Myocyte (in vitro differentiated cells): ENCODE data around the gene CCL8. TPM values are rescaled to one million over a fixed set of nuclear protein-coding genes. Genes with fewer than 3 reads are reported as not detected.
"Not testable (repeated sequence)": the region's sequence is repeated elsewhere in the genome, so short reads cannot be mapped to it uniquely, and the experiment has no call there.

Experiments used
- DNase-seq: peaks from one replicate; pipeline ENCODE4 v3.0.0-alpha.2; 2012; ENCODE audit warnings: low read depth
- total RNA-seq: library from RNA; depleted of rRNA; stranded (reverse); fragments of >200 nt; gene quantifications from 2 replicates; pipeline ENCODE4 v1.2.3, GENCODE V29; 2014

CCL8 gene
- total RNA-seq, 1 donor from 2014 or later = not detected

DNA sequence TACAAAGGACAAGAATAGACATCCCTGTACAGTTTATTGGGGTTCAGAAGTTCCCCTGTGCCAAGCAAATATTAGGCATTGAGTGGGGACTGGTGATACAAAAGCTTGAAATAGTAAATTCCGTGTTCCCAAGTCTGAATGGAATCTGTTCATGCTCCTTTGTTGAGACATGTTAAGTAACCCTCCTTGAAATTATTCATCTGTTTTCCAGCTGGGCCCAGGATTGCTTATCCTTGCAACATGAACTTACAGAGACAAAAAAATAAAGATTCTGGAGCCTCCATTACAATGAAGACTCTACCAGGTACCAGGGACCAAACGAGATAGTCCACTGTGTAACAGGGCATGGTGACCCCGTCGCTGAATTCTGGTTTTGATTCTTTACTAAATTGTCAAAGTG is 6.1 kb upstream of the CCL8 start:
- DNase-seq = no peak

DNA sequence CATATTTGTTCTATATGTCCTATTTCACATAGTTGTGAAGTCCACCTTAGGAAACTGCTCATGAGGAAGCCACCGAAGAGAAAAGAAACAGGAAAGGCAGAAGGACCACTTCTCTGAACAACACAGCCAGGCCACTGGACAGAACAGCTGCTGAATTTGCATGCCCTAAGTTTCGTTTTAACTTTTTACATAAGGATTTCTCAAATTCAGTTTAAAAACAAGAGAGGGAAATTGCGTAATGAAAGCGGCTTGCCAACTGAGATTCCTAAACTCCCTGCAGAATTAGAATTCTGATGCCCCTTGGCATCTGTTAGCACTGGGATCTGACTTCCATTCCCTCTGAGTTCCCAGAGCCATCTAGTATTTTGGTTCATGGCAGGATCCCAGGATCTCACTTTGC is 5.0 kb upstream of the CCL8 start:
- DNase-seq = peak; percentile 47

DNA sequence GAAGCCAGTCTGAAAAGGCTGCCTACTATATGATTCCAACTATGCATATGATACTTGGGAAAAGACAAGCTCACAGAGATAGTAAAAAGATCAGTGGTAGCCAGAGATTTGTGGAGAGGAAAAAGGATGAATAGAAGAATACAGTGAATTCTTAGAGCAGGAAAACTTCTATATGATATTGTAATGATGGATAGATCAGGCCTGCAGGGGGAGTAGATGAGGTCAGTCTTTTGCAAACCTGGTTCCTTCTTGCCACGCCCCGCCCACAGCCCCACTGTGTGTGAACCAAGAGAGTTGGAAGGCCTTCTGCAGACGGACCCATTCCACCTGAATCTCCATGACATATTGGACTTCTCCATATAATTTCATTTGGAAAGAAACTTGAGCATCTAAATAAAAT is 761 bp upstream of the CCL8 start:
- DNase-seq = no peak

DNA sequence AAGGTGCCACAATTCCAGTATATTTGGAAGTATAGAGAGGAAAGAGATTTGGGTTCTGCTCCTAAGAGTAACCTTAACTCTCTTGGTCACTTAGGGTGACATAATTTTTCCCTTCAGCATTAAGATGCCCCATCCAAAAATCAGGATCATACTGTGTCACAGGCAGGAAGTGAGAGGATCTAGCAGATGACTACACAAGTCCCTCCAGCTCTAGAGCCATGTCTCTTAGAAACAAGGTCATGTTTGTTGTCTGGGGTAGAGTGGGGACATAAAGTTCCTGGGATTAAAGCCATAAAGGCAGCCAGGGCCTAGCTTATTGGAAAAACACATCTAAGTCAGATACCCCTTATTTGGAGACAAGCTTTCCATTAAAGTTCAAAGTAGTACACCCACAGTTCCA is 2.7 kb downstream of the CCL8 start:
- DNase-seq = no peak

DNA sequence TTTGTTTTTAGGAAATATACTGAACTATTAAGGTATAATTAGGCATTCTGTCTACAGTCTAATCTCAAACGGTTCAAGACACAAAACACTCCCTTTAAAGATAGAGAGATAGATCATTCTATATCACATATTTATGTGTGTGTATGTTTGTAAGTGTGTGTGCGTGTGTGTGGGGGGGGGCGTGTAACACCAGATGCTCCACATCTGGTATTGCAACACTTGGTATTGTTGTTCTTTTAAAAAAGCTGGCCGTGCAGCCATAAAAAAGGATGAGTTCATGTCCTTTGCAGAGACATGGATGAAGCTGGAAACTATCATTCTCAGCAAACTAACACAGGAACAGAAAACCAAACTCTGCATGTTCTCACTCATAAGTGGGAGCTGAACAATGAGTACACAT is 8.3 kb downstream of the CCL8 start:
- DNase-seq = not testable (repeated sequence)

DNA sequence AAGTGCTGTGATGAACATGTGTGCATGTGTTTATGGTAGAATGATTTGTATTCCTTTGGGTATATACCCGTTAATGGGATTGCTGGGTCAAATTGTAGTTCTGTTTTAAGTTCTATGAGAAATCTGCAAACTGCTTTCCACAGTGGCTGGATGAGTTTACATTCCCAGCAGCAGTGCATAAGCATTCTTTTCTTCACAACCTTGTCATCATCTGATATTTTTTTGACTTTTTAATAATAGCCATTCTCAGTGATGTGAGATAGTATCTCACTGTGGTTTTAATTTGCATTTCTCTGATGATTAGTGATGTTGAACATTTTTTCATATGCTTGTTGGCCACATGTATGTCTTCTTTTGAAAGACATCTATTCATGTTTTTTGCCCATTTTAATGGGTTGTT is 18.5 kb downstream of the CCL8 start:
- DNase-seq = no peak

DNA sequence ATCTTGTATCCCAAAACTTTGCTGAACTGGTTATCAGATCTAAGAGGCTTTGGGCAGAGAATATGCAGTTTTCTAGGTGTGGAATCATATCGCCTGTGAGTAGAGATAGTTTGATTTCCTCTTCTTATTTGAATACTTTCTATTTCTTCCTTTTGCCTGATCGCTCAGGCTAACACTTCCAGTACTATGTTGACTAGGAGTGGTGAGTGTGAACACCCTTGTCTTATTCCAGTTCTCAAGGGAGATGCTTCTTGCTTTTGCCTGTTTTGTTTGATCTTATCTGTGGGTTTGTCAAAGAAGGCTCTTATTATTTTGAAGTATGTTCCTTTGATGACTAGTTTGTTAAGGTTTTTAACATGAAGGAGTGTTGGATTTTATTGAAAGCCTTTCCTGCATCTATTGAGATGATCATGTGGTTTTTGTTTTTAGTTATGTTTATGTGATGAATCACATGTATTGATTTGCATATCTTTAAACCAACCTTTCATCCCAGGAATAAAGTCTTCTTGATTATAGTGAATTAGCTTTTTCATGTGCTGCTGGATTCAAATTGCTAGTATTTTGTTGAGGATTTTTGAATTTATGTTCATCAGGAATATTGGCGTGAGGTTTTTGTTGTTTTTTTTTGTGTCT is 20.0 kb downstream of the CCL8 start:
- no peak for DNase-seq

DNA sequence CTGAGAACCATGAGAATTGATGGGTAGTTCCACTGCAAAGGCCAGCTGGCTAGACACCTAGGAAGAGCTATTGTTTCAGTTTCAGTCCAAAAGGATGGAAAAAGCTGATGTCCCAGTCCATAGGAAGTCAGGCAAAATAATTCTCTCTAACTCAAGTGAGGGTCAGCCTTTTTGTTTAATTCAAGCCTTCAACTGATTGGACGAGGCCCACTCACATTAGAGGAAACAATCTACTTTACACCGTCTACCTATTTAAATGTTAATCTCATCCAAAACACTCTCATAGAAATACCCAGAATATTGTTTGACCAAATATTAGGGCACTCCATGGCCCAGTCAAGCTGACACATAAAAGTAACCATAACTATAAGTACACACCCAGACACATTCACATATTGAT is 22.7 kb downstream of the CCL8 start:
- no peak for DNase-seq

DNA sequence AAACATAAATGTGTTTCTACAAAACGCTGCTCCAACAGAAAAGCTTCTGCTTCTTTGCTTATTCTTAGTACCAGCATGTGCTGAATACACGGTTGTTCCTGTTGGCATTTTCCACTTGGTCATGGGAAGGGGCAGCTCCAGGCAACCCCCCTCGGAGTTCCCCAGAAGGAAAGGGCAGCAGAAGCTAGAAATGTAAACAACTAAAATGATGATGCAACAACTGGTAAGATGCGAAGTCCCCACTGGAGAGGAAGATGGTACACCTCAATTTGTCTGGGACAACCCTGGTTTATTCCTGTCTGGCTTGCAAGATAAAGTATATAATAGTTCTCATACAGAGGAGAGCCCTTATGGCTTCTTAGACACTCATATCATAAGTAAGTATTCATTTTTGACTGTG is 27.8 kb downstream of the CCL8 start:
- no peak for DNase-seq

DNA sequence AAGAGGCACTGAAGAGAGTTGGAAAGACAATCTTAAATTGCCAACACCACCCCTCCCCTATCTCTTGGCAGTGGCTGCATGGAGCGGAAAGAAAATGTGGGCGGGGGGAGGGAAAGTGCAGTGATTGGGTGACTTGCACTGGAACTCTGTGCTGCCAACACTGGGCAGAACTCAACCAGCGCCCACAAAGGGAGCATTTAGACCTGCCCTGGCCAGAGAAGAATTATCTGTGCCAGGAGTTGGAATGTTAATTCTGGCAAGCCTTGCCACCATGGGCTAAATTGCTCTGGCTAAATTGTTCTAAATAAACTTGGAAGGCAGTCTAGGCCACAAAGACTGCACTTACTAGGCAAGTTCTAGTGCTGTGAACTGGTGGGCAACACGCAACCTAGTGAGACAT is 30.5 kb downstream of the CCL8 start:
- DNase-seq = no peak

DNA sequence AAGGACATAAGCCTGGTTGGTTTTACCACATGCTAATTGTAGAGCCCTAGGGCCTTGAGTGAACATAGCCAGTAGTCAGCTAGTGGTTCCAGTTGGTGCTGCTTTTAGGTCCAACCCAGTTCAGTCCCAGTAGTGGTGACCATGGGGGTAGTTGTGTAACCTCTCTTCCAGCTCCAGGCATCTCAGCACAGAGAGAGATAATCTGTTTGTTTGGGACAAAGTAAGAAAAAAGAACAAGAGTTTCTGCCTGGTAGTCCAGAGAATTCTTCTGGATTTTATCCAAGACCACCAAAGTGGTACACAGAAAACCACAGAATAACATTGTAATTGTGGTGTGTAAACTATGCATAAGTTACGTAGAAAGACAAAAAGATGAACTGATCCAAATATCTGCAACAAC is 31.9 kb downstream of the CCL8 start:
- DNase-seq = no peak

DNA sequence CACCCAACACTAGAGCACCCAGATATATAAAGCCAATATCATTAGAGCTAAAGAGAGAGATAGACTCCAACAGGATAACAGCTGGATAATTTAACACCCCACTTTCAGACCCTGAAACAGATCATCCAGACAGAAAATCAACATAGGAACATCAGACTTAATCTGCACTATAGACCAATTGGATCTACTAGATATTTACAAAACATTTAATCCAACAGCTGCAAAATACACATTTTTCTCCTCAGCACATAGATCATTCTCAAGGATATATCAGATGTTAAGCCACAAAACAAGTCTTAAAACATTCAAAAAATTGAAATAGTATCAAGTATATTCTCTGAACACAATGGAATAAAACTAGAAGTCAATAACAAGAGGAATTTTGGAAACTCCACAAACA is 33.0 kb downstream of the CCL8 start:
- no peak for DNase-seq

DNA sequence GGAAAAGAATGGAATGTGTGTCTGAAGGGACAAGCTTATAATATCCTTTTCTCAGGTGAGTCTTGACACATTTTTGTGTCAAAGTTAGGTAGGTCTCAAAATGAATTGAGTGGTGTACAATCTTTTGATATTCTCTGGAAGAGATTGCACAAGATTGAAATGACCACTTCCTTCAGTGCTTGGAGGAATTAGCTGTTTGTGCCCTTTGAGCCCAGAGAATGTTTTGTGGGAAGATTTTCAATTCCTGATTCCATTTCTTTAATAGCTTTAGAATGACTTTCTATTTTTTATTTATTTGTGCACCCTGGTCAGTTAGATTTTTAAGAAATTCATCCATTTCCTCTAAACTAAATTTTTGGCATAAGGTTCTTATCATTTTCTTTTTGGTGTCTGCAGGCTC is 35.4 kb downstream of the CCL8 start:
- no peak for DNase-seq

DNA sequence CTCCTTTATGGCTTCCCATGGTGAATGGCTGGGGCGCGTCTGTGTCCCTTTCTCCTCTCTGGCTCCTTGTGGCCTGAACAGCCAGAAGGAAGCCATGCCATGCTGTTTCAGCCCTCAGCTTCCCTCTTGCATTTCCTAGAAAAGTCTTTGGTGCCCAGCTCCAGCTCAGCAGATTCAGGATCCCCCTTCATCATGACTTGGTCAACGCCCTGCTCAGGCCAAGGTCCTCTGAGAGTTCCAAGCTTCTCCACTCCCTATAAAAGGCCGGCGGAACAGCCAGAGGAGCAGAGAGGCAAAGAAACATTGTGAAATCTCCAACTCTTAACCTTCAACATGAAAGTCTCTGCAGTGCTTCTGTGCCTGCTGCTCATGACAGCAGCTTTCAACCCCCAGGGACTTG is 37.0 kb downstream of the CCL8 start, which contains the start of gene CCL13:
TSS of gene CCL13 (plus strand) at position 287 of the 400 bp plus-strand sequence. CDS start at position 334, 47 bp downstream.
- no peak for DNase-seq

DNA sequence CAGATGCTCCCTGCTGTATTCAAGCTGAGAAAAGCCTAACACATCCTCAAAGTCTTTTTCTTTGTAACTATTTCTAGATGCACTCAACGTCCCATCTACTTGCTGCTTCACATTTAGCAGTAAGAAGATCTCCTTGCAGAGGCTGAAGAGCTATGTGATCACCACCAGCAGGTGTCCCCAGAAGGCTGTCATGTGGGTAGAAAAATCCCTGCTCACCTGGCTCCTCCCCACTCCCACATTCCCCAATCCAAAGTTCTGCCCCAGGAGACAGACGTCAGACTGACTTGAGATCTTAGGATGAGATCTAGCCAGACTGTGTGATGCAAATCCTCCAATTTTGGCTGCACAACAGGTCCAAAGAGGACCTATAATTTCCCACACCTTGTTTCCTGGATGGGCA is 38.2 kb downstream of the CCL8 start:
- no peak for DNase-seq

DNA sequence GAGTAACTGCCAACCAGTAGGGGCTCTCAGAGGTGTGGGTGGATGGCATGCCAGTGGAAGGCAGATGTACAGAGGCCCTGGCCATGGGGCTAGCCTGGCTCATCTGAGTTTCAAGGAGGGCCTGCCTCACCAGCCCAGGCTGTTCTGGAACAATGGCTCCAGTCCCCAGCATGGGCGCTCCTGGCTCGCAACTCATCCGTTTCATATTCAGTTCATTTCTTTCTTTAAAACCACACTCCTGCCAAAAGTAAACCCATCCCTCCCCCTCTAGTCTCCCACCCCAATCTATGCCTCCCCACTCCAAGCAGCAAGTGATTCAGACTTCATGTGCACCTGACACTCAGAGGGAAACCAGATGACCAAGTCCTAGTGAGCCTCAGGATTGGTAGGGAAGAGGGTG is 39.4 kb downstream of the CCL8 start:
- no peak for DNase-seq

DNA sequence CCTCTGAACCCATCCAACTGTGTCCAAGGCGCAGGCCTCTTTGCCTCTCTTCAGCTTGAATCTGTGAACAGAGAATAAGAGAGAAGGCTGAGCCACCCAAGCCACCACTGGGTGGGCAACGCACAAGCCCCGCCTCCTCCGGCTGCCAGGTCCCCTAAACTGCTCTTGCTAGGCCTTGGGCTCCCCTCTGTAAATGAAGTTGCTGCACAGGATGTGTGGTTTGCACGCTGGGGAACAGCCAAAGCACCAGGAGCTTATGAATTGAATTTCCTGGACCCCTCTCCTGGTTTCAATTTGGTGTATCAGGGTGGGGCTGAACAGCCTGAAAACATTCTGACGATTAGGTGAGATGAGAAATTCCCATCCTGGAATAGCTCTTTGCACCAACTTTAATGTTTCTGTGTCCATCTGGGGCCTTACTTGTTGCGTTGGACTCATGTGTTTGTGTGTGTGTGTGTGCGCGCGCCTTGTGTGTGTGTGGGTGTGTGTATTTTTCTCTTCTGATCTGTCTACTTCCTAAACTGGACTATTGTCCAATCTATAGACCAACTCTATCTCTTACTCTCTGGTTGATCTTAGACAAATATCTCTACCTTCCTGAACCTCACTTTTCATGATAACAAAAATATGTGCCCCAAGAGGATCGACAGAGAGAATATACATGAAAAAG is 41.5 kb downstream of the CCL8 start:
- no peak for DNase-seq

DNA sequence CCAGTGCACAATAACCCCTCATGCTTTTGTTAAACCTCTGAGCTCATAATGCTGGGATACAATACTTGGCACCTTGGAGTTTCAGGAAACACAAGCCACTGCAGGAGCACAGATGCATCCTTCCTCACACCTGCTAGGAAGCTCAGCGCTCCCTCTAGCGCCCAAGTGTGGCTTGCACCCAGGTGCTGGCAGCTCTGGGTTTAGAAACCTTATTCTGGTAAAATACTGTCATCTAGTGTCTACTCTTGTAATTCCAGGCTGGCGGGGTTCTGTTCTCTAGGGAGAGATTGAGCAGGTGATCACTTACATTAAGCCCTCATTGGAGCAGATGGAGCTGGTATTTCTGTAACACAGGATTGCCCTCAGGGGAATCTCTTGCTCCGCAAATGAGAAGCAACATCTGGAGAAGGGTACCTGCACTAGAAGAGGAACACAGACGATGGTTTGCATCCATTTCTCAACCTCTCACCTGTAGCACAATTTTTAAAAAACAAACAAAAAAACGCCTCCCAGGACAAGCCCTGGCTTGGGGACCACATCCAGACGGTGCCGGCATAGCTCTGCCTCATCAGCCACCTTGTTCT is 42.3 kb downstream of the CCL8 start:
- peak; percentile 36 for DNase-seq

DNA sequence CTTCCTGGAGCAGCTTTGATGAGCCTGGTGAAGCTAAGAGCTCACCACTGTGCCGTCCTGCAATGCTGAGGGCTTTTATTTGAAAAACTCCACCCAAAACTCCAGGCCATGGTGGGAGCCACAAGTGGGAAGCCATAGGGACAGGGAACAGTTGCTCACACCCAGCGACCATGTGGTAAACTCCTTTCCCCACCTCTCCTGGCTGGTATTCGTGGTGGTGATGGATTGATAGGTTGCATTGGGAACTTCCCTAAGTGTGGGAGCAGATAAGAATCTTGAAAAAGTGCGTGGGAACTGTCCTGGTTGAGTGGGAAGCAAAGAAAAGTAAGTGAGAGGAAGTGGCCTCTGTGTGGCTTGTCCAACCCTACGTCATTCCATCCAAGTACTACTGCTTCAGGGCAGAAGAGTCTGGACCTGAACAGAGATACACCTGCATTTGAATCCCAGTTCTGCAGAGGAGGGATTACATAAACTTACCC is 44.0 kb downstream of the CCL8 start, which contains the start of gene CCL1:
TSS of gene CCL1 (minus strand) at position 51 of the 479 bp plus-strand sequence. CDS start 72 bp downstream, outside the sequence.
- no peak for DNase-seq

DNA sequence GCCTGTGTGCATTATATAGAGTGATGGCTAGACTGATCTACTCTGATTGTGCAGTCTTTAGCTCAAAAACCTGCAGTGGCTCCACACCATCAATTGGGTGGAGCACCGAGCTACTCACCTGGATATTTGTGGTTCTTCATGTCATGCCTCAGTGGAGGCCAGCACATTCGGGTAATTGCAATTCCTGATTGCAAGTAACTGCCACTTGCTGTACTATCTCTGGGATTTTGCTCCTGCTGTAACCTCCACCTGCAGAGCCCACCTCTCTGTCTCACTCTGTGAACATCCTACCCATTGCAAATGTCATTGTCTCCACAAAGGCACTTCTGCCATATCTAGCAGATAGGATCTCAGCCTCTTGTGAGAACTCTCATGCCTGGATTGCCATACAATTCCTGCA is 45.5 kb downstream of the CCL8 start:
- DNase-seq = no peak

DNA sequence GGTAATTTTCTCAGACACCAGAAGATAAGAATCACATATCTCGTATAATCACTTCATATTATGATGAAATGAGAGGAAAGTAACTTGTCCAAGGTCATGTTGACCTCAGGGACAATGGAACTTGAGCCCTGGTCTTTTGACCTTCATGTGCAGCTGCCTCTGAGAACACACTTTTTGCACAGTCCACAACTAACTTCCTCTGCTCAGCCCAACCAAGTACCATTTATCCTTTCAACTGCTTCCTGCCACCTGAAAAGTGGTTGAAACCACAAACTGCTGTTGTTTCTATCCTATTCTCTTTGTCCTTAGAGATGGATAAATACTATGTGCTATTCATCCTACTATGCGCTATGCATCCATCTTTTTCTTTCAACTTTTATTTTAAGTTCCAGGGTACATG is 46.1 kb downstream of the CCL8 start:
- DNase-seq = no peak

DNA sequence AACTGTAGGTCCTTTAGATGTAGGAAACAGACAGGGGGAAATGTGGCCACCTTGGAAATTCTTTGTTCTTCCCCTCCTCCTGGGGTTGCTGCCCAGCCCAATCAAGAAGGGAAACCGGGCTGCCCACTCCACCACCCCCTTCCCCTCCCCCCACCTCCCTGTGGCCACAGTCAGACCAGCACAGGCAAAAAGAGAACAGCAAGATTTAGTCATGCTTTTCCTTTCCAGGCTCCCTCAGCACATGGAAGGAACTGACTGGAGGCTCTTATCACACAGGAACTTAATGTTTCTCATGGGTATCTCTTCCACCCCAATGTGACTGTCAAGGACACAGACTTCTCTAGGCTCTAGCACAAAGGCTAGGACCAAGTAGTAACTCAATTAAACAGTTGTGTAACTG is 46.8 kb downstream of the CCL8 start:
- no peak for DNase-seq
